Muscle layer of colon (tissue), 2 donors: ENCODE results near the gene HMX1.

Source experiments
- H3K27ac ChIP-seq: one replicate; pipeline ENCODE4 v1.7.0; 2013; ENCODE audit warnings: low read depth, mild to moderate bottlenecking, low read length, moderate library complexity
- H3K27me3 ChIP-seq, 2 donors: one replicate each; pipeline ENCODE4 v1.7.0; 2013; ENCODE audit warnings: low read length in 2 of 2, mild to moderate bottlenecking in 2 of 2; ENCODE audit not compliant: insufficient read depth in 2 of 2, control insufficient read depth in 1 of 2
- H3K36me3 ChIP-seq: one replicate; pipeline ENCODE4 v1.7.0; 2013; ENCODE audit warnings: mild to moderate bottlenecking, low read length; ENCODE audit not compliant: insufficient read depth
- H3K4me1 ChIP-seq: one replicate; pipeline ENCODE4 v1.7.0; 2013; ENCODE audit warnings: mild to moderate bottlenecking, low read length; ENCODE audit not compliant: insufficient read depth
- H3K4me3 ChIP-seq, 2 donors: one replicate each; pipeline ENCODE4 v1.7.0; 2013; ENCODE audit warnings: low read length in 2 of 2, low read depth in 1 of 2, mild to moderate bottlenecking in 1 of 2, moderate library complexity in 1 of 2
- H3K9ac ChIP-seq: one replicate; pipeline ENCODE4 v1.7.0; 2013; ENCODE audit warnings: low read length
- H3K9me3 ChIP-seq: one replicate; pipeline ENCODE4 v1.7.0; 2013; ENCODE audit warnings: mild to moderate bottlenecking, low read length
- donor health status: abdominal sarcoma.
- donor health status: Adenocarcinoma of cecum.

HMX1 gene

GRCh38 chr4:8817813-8818062, 53.9 kb downstream of the HMX1 start:
- Histone ChIP-seq H3K4me1 (no peaks in the 10 kb centered on the region), H3K27me3 (peaks cover 0 to 7% of the 10 kb centered on the region in 2 donors), H3K27ac (no peak overlapping the region), H3K9ac (no peak overlapping the region), H3K4me3 (no peak overlapping the region), H3K9me3 (no peaks in the 10 kb centered on the region), H3K36me3 (no peaks in the 10 kb centered on the region)

- peaks cover 0 to 7% of the 10 kb centered on the region in 2 donors for H3K27me3 ChIP-seq
- H3K9me3 ChIP-seq, result no peaks in the 10 kb centered on the region
- no peak overlapping the region for H3K27ac ChIP-seq
- H3K9ac ChIP-seq, result no peak overlapping the region
- H3K36me3 ChIP-seq, result no peaks in the 10 kb centered on the region
- no peaks in the 10 kb centered on the region for H3K4me1 ChIP-seq
- H3K4me3 ChIP-seq, result no peak overlapping the region
These were observed 54.4 kb downstream of the HMX1 start for GRCh38 chr4:8817096-8817812.
